Panc1 (cell line): ENCODE data around the gene FOCAD. TPM values are rescaled to one million over a fixed set of nuclear protein-coding genes. Genes with fewer than 3 reads are reported as not detected.

Experiments used
- ATAC-seq: fragments of 200-7000 bp; cut with Tn5 transposase; 2 replicates; pipeline ENCODE4 v1.9.1; 2020; ENCODE audit warnings: mild to moderate bottlenecking, moderate library complexity
- BruUV-seq: library from RNA; stranded (reverse); fragments of 400-500 nt; replicated peaks from 2 replicates; lab custom pipeline; 2021; lab: Mats Ljungman, UMichigan
- CTCF ChIA-PET: fragments of 300-600 bp; sonication (Branson Sonifier 250); formaldehyde crosslinking; loops from one replicate; lab custom pipeline; 2022; ENCODE audit warnings: antibody characterized with exemption; lab: Charles Lee
- POLR2A ChIA-PET: fragments of 300-600 bp; sonication (Branson Sonifier 250); formaldehyde crosslinking; loops from one replicate; lab custom pipeline; 2022; ENCODE audit warnings: antibody characterized with exemption; lab: Charles Lee
- DNase-seq: peaks from one replicate; pipeline ENCODE4 v3.0.0-alpha.2; 2010; ENCODE audit warnings: low read depth, low spot score
- H3K27ac ChIP-seq: 2 replicates; pipeline ENCODE4 v1.5.1; 2011; ENCODE audit warnings: mild to moderate bottlenecking, low read length, inconsistent platforms
- H3K27me3 ChIP-seq: fragments of 200-500 bp; sonication (Bioruptor generic); 2 replicates; pipeline ENCODE4 v1.6.0; 2014; ENCODE audit warnings: low read length, inconsistent platforms; ENCODE audit not compliant: control insufficient read depth, insufficient read depth
- H3K36me3 ChIP-seq: fragments of 200-500 bp; sonication (Bioruptor generic); 2 replicates; pipeline ENCODE4 v1.5.1; 2014; ENCODE audit warnings: inconsistent platforms, mild to moderate bottlenecking, low read length, moderate library complexity; ENCODE audit not compliant: control insufficient read depth, insufficient read depth
- H3K4me1 ChIP-seq: 2 replicates; pipeline ENCODE4 v1.5.1; 2011; ENCODE audit warnings: inconsistent platforms, mild to moderate bottlenecking, low read length, moderate library complexity; ENCODE audit not compliant: control insufficient read depth, insufficient read depth
- H3K4me3 ChIP-seq, 2 experiments: 2 replicates each; pipeline ENCODE4 v1.5.1; 2011 to 2012; ENCODE audit warnings: low read depth in 2 of 2, low read length in 2 of 2, mild to moderate bottlenecking in 2 of 2, inconsistent platforms in 1 of 2, moderate library complexity in 1 of 2
- H3K9me3 ChIP-seq: fragments of 200-500 bp; sonication (Bioruptor generic); 2 replicates; pipeline ENCODE4 v1.5.1; 2014; ENCODE audit warnings: low read depth, mild to moderate bottlenecking, inconsistent platforms, low read length, moderate library complexity; ENCODE audit not compliant: control insufficient read depth, insufficient read depth
- POLR2AphosphoS5 ChIP-seq: IDR thresholded peaks from 2 replicates; pipeline ENCODE4 v1.6.1; 2012; ENCODE audit warnings: mild to moderate bottlenecking, low read depth, low read length, moderate library complexity
- SIN3A ChIP-seq: IDR thresholded peaks from 2 replicates; pipeline ENCODE4 v1.6.1; 2012; ENCODE audit warnings: low read depth, mild to moderate bottlenecking, low read length, moderate library complexity, borderline replicate concordance; ENCODE audit not compliant: insufficient read depth
- TCF7L2 ChIP-seq: IDR thresholded peaks from 2 replicates; pipeline ENCODE4 v1.6.1; 2011; ENCODE audit warnings: mild to moderate bottlenecking, low read depth, low read length, inconsistent platforms
- in situ Hi-C: cut with HindIII; loops from 2 replicates; pipeline ENCODE4 v1.10.0; 2016; ENCODE audit warnings: low sequenced_read_pairs, low pct_unique_long_range_greater_than_20kb
- intact Hi-C: fragments of 100-400 bp; cut with micrococcal nuclease; formaldehyde crosslinking; loops from one replicate; pipeline ENCODE4 v1.10.0; 2022; ENCODE audit not compliant: unreplicated experiment
- total RNA-seq: library from RNA; stranded (reverse); gene quantifications from one replicate; pipeline ENCODE4 v1.2.1, GENCODE V29; 2021; ENCODE audit not compliant: unreplicated experiment
- TF ChIP-seq, protein P1 (sequence below): fragments of 450-650 bp; IDR thresholded peaks from 2 replicates; pipeline ENCODE4 v1.5.1; 2017; ENCODE audit warnings: mild to moderate bottlenecking
- TF ChIP-seq, protein P2 (sequence below), 2 experiments: IDR thresholded peaks; 2 replicates each; pipeline ENCODE4 v1.6.1; 2011 to 2012; ENCODE audit warnings: low read depth in 2 of 2, control low read depth in 1 of 2, low read length in 1 of 2, mild to moderate bottlenecking in 1 of 2, moderate library complexity in 1 of 2; ENCODE audit not compliant: insufficient read depth in 1 of 2

Gene FOCAD
- total RNA-seq, 1 experiment from 2014 or later: 9.8 TPM

DNA sequence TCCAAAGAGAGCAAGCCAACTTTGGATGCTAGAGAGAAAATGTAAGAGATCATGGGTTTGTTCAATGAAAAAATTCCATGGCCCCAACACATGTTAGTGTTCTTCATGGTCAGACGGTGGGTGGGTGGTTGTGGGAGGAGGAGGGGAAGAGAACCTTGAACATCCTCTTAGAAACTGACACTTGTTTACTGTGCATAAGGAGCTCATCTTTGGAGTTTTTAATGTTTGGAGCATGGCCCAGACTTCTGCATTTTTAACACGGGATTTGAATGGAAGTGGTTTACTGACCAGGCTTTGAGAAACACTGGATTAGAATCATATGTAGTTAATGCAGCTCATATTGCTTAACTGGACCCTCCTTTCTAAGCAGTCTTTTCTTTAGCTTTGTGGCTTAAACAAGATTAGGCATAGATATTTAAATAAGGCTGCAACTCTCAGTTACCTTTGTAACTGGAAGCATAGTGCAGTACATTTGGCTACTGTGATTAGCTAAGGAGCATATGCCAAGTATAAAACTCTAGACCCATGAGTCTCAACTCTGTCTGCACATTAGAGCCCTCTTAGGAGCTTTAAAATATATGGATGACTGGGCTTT is 60.1 kb downstream of the FOCAD start:
- intact Hi-C loops: no loop called here
- CTCF ChIA-PET: no interaction called here
- Histone ChIP-seq H3K36me3 (no peaks in the 10 kb centered on the region), H3K4me1 (no peaks in the 10 kb centered on the region), H3K4me3 (no peak overlapping the region), H3K27ac (no peak overlapping the region), H3K27me3 (no peaks in the 10 kb centered on the region), H3K9me3 (no peaks in the 10 kb centered on the region)
- in situ Hi-C loops: no loop called here
- no peak for TF ChIP-seq POLR2AphosphoS5
- TF ChIP-seq, protein P1, sequence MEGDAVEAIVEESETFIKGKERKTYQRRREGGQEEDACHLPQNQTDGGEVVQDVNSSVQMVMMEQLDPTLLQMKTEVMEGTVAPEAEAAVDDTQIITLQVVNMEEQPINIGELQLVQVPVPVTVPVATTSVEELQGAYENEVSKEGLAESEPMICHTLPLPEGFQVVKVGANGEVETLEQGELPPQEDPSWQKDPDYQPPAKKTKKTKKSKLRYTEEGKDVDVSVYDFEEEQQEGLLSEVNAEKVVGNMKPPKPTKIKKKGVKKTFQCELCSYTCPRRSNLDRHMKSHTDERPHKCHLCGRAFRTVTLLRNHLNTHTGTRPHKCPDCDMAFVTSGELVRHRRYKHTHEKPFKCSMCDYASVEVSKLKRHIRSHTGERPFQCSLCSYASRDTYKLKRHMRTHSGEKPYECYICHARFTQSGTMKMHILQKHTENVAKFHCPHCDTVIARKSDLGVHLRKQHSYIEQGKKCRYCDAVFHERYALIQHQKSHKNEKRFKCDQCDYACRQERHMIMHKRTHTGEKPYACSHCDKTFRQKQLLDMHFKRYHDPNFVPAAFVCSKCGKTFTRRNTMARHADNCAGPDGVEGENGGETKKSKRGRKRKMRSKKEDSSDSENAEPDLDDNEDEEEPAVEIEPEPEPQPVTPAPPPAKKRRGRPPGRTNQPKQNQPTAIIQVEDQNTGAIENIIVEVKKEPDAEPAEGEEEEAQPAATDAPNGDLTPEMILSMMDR: no peak
- TF ChIP-seq, protein P2, sequence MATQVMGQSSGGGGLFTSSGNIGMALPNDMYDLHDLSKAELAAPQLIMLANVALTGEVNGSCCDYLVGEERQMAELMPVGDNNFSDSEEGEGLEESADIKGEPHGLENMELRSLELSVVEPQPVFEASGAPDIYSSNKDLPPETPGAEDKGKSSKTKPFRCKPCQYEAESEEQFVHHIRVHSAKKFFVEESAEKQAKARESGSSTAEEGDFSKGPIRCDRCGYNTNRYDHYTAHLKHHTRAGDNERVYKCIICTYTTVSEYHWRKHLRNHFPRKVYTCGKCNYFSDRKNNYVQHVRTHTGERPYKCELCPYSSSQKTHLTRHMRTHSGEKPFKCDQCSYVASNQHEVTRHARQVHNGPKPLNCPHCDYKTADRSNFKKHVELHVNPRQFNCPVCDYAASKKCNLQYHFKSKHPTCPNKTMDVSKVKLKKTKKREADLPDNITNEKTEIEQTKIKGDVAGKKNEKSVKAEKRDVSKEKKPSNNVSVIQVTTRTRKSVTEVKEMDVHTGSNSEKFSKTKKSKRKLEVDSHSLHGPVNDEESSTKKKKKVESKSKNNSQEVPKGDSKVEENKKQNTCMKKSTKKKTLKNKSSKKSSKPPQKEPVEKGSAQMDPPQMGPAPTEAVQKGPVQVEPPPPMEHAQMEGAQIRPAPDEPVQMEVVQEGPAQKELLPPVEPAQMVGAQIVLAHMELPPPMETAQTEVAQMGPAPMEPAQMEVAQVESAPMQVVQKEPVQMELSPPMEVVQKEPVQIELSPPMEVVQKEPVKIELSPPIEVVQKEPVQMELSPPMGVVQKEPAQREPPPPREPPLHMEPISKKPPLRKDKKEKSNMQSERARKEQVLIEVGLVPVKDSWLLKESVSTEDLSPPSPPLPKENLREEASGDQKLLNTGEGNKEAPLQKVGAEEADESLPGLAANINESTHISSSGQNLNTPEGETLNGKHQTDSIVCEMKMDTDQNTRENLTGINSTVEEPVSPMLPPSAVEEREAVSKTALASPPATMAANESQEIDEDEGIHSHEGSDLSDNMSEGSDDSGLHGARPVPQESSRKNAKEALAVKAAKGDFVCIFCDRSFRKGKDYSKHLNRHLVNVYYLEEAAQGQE (IDR thresholded peaks at IDR 0.05; ENCODE audit: insufficient read depth in 1 of 2, low read depth in 2 of 2, low read length in 1 of 2): no peak
- TF ChIP-seq SIN3A: no peak
- TF ChIP-seq TCF7L2: no peak
- POLR2A ChIA-PET: no interaction called here
- ATAC-seq (no peak), DNase-seq (no peak)
- BruUV-seq: no TSS peak

DNA sequence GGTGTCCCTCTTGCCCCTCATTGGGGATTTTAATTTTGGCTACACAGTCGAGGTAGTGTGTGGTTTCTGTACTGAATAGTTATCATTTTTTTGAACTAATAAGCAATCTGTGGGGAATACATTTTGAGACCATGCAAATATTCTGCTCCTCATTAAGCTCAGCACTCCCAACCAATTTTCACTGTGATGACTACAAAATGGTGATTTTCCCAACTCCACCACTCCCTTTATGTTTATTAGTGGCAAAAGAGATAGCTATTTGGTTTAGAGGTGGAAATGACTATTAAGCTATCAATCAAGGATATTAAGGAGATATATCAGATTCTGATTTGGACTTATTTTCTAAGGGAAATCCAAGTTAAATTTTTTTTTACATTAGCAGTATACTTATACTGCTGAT is 62.9 kb downstream of the FOCAD start:
- POLR2A ChIA-PET: no interaction called here
- no peak overlapping the region for H3K27ac ChIP-seq
- intact Hi-C loops (no loop called here), in situ Hi-C loops (no loop called here)
- no peak for DNase-seq
- no peak overlapping the region for H3K4me3 ChIP-seq
- no peaks in the 10 kb centered on the region for H3K36me3 ChIP-seq
- no peaks in the 10 kb centered on the region for H3K27me3 ChIP-seq
- BruUV-seq: no TSS peak
- no peaks in the 10 kb centered on the region for H3K4me1 ChIP-seq
- H3K9me3 ChIP-seq: no peaks in the 10 kb centered on the region
- ATAC-seq: no peak
- CTCF ChIA-PET: no interaction called here
- TF ChIP-seq, protein P1: no peak
- TF ChIP-seq POLR2AphosphoS5 (no peak), SIN3A (no peak), TCF7L2 (no peak)
- TF ChIP-seq, protein P2 (IDR thresholded peaks at IDR 0.05; ENCODE audit: insufficient read depth in 1 of 2, low read depth in 2 of 2, low read length in 1 of 2): no peak
